ENCODE data around the gene GPC5. TPM values are rescaled to one million over a fixed set of nuclear protein-coding genes. Genes with fewer than 3 reads are reported as not detected.
A peak's percentile ranks its signal among the peaks of the same experiment; 100 is the strongest.

Gene GPC5
- total RNA-seq, 1 donor from 2014 or later, result 2.5 TPM

- Mint-ChIP-seq H3K9me3 (peaks cover 12% of the 10 kb centered on the region), H3K27ac (no peak overlapping the region), H3K36me3 (no peaks in the 10 kb centered on the region), H3K4me1 (no peaks in the 10 kb centered on the region), H3K4me3 (no peak overlapping the region), H3K27me3 (ENCODE audit: low read depth) (no peaks in the 10 kb centered on the region)
- no peak for TF ChIP-seq CTCF (IDR thresholded peaks at IDR 0.05; ENCODE audit: unreplicated experiment)
- DNase-seq (ENCODE audit: low spot score in 2 of 2, unreplicated experiment in 2 of 2), result no peak
Measured at GRCh38 chr13:92769046-92769445, 1370.6 kb downstream of the GPC5 start.

GRCh38 chr13:92775658-92776057 lies 1377.2 kb downstream of the GPC5 start:
- no peaks in the 10 kb centered on the region for H3K4me1 Mint-ChIP-seq
- no peak overlapping the region for H3K27ac Mint-ChIP-seq
- H3K36me3 Mint-ChIP-seq, result no peaks in the 10 kb centered on the region
- no peak overlapping the region for H3K4me3 Mint-ChIP-seq
- peaks cover 18% of the 10 kb centered on the region for H3K9me3 Mint-ChIP-seq
- no peaks in the 10 kb centered on the region for H3K27me3 Mint-ChIP-seq (ENCODE audit: low read depth)
- no peak for DNase-seq (ENCODE audit: low spot score in 2 of 2, unreplicated experiment in 2 of 2)
- TF ChIP-seq CTCF (IDR thresholded peaks at IDR 0.05; ENCODE audit: unreplicated experiment), result no peak

GRCh38 chr13:92781965-92782690 lies 1383.7 kb downstream of the GPC5 start:
- Mint-ChIP-seq H3K9me3 (no peaks in the 10 kb centered on the region), H3K27ac (no peak overlapping the region), H3K27me3 (ENCODE audit: low read depth) (no peaks in the 10 kb centered on the region), H3K36me3 (no peaks in the 10 kb centered on the region), H3K4me3 (no peak overlapping the region), H3K4me1 (no peaks in the 10 kb centered on the region)
- DNase-seq (ENCODE audit: low spot score in 2 of 2, unreplicated experiment in 2 of 2), result no peak
- TF ChIP-seq CTCF (IDR thresholded peaks at IDR 0.05; ENCODE audit: unreplicated experiment), result no peak

GRCh38 chr13:92802776-92803175 lies 1404.4 kb downstream of the GPC5 start:
- Mint-ChIP-seq H3K36me3 (peaks cover 3% of the 10 kb centered on the region), H3K27ac (peak overlapping the region; percentile 71), H3K27me3 (ENCODE audit: low read depth) (no peaks in the 10 kb centered on the region), H3K4me1 (peaks cover 30% of the 10 kb centered on the region), H3K9me3 (peaks cover 6% of the 10 kb centered on the region), H3K4me3 (no peak overlapping the region)
- DNase-seq (ENCODE audit: low spot score in 2 of 2, unreplicated experiment in 2 of 2), result no peak
- TF ChIP-seq CTCF (IDR thresholded peaks at IDR 0.05; ENCODE audit: unreplicated experiment), result no peak

- Mint-ChIP-seq H3K27me3 (ENCODE audit: low read depth) (no peaks in the 10 kb centered on the region), H3K27ac (no peak overlapping the region), H3K9me3 (peaks cover 6% of the 10 kb centered on the region), H3K36me3 (peaks cover 3% of the 10 kb centered on the region), H3K4me1 (peaks cover 21% of the 10 kb centered on the region), H3K4me3 (no peak overlapping the region)
- no peak for TF ChIP-seq CTCF (IDR thresholded peaks at IDR 0.05; ENCODE audit: unreplicated experiment)
- DNase-seq (ENCODE audit: low spot score in 2 of 2, unreplicated experiment in 2 of 2), result no peak
Measured at GRCh38 chr13:92804346-92804745, 1405.9 kb downstream of the GPC5 start.
